Glomerular visceral epithelial cell (primary cell): ENCODE measurements around the gene NXN.
A peak's percentile ranks its signal among the peaks of the same experiment; 100 is the strongest.

Experiments used
- DNase-seq: peaks from one replicate; pipeline ENCODE4 v3.0.0-alpha.2; 2016; ENCODE audit errors: extremely low spot score

The NXN gene

GRCh38 chr17:979539-980405 is at the start of gene NXN:
Gene NXN (minus strand): TSS chr17:979776.
- peak; percentile 87 for DNase-seq

- DNase-seq, result no peak
Observed at GRCh38 chr17:1027044-1027443, 47.5 kb upstream of the NXN start.

GRCh38 chr17:1026599-1026975 is 47.0 kb upstream of the NXN start:
- no peak for DNase-seq

- DNase-seq, result no peak
Observed at GRCh38 chr17:1025733-1026598, 46.4 kb upstream of the NXN start.

- no peak for DNase-seq
Observed at GRCh38 chr17:1024076-1024475, 44.5 kb upstream of the NXN start.

GRCh38 chr17:1022278-1023024 is 42.9 kb upstream of the NXN start:
- DNase-seq, result no peak

- no peak for DNase-seq
Observed at GRCh38 chr17:1021147-1021546, 41.6 kb upstream of the NXN start.

- no peak for DNase-seq
Observed at GRCh38 chr17:1019451-1019850, 39.9 kb upstream of the NXN start.

GRCh38 chr17:1018547-1018946 is 39.0 kb upstream of the NXN start:
- DNase-seq, result no peak

- no peak for DNase-seq
Observed at GRCh38 chr17:1013729-1014090, 34.1 kb upstream of the NXN start.

- DNase-seq, result no peak
Observed at GRCh38 chr17:1012823-1013728, 33.5 kb upstream of the NXN start.

GRCh38 chr17:1011760-1012735 is 32.5 kb upstream of the NXN start:
- DNase-seq, result no peak

- no peak for DNase-seq
Observed at GRCh38 chr17:1011138-1011537, 31.6 kb upstream of the NXN start.

- DNase-seq, result no peak
Observed at GRCh38 chr17:1010586-1010985, 31.0 kb upstream of the NXN start.

- no peak for DNase-seq
Observed at GRCh38 chr17:1010086-1010450, 30.5 kb upstream of the NXN start.

GRCh38 chr17:1009229-1010085 is 29.9 kb upstream of the NXN start:
- DNase-seq, result no peak

- DNase-seq, result no peak
Observed at GRCh38 chr17:1008008-1008761, 28.6 kb upstream of the NXN start.

- no peak for DNase-seq
Observed at GRCh38 chr17:1007310-1008007, 27.9 kb upstream of the NXN start.
